ENCODE measurements around the gene CORO2A. TPM values are rescaled to one million over a fixed set of nuclear protein-coding genes. Genes with fewer than 3 reads are reported as not detected.

The CORO2A gene
- total RNA-seq, 1 donor from 2014 or later: 2.3 TPM

DNA sequence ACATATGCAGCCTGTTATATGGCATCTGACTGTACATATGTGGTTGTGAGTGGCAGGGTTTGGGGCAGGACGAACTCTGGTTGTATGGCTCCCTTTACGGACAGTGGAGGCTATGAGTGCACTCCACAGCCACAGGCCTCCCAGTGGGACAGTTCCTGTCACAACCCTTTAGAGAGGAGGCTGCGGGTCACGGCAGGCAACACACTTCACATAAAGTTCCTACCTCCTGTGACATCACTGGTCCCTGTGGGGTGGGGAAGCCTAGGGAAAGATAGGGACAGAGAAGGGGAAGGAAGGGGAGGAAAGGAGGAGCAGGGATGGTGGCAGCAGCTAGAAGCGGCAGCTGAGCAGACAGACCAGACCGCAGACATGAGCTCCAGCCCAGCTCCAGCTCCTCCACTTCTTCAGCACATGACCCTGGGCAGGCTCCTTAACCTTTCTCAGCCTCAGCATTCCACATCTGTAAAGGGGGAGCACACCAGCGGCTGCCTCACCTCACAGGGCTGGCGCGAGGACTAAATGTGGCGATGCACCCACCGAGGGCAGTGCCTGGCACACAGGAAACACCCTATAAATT is 27.4 kb upstream of the CORO2A start:
- no peak for DNase-seq

DNA sequence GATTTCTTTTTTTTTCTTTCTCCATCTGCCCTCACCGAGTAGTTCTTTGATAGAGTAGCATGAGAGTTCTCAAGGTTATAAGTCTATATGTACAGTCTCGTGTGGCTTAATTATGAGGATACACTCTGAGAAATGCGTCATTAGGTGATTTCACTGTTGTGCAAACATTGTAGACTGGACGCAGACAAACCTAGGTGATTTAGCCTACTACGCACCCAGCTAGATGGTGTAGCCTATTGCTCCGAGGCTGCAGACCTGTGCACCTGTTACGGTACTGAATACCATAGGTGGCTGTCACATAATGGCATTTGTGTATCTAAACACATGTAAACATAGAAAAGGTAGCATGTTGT is 26.9 kb upstream of the CORO2A start:
- DNase-seq: no peak

DNA sequence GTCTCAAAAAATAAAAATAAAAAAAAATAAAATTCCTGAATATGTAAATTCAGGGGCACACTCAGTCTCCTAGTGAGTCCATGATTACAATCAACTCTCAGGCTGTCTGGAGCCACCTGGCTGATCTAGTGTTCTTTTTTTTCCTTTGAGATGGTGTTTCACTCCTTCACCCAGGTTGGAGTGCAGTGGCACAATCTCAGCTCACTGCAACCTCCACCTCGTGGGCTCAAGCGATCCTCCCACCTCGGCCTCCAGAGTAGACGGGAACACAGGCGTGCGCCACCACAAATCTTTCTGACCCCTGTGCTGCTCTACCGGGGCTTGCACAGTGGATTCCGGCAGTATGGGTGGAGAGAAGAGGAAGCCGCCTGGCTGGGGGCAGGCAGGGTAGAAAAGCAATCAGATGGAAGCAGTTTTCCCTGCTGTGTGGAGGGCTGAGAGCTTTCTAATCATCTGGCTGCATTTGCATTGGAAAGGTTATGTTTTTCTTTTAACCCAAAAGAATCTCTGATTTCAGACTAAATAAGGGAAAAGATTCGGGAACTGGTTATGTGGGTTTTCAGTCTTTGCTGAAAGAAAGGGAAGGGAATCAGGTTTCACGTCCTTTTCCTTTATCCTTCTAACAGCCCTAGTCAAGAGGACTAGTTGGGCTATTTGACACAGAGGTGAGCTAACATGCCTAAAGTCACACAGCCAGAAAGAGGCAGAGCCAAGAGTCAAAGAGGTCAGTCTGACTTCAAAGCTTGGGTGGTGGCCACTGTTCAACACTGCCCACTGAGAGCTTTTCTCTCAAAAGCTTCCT is 26.3 kb upstream of the CORO2A start:
- DNase-seq: no peak

DNA sequence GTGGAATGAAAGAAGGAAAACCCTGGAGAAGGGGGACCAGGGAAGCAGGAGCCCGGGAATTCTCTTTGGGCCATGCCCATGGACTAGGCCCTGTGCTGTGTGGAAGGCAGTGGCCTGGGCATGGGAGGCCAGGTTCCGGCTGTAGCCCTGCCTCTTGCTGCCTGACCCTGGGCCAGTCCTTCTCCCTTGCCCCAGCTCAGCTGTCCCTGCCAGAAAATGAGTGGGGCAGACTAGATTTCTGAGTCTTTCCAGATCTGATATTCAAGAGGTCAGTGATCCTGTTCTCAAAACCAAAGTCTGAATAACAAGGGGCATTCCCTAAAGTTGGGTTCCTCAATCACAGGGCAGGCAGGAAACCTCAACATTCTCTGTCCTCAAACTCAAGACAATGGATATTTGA is 24.8 kb upstream of the CORO2A start:
- DNase-seq: no peak

DNA sequence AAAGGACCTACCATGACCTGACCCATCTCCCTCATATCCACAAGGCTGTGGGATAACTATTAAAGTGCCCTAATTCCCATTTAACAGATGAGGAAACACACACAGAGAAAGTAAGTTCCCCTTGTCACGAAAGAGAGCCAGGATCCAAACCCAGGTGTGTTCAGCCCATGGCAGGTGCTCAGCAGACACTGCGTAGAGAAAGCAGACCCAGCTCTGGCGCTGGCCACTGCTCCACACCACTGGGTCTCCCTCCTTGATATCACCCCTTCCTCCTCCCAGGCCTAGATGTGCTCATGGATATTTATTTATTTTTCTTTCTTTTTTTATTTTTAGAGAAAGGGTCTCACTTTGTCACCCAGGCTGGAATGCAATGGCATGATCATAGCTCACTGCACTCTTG is 24.0 kb upstream of the CORO2A start:
- no peak for DNase-seq

DNA sequence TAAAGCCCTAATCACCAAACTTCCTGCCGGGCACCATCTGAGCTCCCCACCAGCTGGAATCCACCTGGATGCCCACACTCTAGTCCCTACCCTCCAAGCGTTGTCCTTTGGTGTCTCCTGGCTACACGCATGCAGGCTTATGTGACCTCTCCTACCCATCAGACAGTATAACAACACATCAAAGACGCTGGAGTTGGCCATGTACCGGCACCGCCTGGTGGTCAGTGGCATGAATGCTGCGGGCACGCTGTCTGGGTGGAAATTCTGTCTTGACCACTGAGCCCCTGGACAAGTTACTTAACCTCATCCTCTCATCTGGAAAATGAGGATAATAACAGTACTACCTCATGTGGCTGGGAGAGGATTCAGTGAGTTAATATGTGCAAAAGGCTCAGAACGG is 23.4 kb upstream of the CORO2A start:
- DNase-seq: no peak

DNA sequence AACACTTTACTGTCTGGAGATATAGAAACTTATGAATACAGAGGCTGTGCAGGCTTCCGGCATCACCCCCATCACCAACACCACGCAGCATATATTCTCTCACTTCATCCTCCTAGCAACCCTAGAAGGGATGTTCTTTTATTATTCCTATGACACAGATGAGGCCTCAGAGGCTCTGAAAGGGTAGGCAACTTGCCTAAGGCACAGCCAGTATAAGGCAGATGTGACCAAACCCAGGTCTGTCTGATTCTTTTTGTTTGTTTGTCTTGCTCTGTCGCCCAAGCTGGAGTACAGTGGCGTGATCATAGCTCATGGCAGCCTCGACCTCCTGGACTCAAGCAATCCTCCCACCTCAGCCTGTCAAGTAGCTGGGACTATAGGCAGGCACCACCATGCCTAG is 22.8 kb upstream of the CORO2A start:
- DNase-seq: no peak

DNA sequence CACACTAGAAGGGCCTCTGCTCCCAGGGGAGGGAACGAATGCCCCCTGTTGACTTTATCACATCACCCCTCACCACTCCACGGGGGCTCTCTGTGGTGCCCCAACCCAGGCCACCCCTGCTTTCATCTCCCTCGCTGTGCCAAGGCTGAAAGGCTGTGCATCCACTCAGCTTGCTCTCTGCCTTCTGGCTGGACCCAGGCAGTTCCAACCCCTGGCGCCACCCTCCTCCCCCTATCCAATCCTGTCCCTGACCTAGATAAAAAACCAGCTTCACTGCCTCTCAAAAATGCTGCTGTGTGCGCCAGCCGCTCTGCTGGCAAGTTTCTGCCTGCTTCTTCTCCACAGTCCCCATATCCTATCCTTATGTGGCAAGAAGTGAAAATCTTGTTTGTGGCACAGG is 22.4 kb upstream of the CORO2A start:
- no peak for DNase-seq

DNA sequence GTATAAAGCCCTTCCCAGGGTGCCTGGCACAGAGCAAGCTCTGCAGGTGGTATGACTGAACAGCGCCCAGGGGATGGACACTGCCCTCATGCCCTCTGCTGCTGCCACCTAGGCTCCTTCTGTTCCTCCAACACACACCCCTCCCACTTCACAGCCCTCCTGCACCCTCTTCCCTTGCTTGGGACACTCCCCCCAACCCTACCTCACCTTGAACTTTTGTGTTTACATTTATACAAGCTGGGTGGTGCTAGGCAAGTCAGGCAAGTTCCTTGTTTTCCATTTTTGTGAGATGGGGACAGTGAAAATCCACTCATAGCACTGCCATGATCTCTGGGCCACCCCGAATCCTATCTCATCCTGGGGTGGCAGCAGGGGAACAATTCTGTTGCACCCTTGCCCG is 18.8 kb upstream of the CORO2A start:
- DNase-seq: no peak

DNA sequence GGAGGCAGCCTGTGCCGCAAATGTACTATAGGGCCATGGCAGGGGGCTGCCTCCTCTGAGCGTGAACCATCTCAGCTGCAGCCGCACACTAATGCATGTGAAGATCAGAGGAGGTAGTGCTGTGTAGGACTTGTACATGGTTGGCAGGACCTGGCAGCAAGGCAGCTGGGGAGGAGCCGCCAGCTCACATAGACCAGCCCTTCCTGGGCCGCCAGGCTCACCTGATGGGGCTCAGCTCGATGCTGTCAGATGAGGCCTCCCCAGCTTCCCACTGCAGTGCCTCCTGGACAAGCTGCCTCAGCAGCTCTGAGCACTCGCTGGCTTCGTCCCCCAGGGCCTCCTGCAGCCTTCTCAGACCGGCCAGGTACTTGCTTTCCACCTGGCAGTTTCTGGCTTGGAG is 18.0 kb upstream of the CORO2A start:
- DNase-seq: no peak

DNA sequence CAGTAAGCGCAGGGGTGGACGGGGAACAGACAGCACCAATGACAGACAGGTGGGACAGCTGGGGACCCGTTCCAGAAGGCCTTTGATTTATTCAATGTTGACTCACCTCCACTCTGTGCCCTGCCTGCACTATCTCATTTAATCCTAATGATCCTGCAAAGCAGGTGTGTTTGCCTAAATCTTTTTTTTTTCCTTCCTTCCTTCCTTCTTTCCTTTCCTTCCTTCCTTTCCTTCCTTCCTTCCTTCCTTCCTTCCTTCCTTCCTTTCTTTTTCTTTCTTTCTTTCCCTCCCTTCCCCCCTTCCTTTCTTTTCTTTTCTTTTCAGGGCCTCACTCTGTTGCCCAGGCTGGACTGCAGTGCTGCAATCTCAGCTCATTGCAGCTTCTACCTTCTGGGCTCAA is 17.1 kb upstream of the CORO2A start:
- DNase-seq: no peak

DNA sequence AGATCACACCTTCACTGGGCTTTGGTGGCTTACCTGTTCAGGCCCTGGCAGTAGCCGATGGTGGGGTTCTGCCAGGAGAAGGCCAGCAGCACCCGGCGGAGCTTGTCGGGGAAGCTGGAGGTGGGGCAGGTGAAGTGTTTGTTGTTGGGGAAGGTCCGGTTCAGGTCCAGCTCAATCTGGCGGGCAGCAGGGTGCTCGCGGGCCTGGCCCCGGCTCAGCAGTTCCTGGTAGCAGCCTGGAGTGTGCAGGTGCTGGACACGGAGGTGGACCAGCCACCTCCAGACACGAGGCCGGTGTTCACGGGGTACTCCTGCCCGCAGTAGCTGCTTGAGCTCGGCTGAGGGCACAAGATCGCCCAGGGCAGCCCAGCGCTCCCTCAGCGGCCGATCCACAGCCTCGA is 16.2 kb upstream of the CORO2A start:
- DNase-seq: no peak

DNA sequence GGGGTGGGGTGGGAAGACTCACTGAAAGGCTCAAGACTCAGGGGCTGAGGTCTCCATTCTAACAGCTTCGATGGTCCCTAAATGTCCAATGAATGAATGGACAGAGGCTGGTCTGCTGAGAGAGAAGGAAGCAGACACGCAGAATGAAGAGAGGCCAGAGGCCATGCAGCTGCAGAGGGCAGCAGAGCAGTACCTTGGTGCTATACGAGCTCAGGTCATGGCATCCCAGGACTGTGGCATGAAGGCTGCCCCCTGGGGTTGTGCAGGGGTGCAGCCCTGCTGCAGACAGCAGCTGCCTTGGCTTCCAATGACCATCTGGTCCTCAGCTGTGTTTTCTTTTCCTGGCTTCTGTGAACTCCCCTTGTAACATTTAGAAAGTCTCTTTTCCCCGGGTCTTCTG is 15.2 kb upstream of the CORO2A start:
- DNase-seq: no peak

DNA sequence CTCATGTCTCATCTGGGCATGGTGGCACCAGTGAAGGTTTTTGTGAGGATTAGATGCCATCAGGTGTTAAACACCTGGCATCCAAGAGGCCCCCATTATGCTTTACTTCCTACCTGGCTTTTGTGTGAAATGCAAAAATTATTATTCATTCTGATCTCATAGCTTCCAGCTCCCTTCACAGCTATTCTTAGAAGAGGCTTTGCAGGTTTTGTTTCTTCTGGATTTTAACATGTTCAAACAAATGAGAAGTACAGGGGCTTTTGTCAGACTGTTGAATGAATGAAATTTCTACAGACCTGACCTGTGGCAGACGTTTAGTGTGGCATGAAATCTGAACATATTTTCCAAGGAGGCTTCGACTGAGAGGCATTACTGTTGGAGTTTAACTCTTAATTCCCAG is 14.3 kb upstream of the CORO2A start:
- DNase-seq: no peak

DNA sequence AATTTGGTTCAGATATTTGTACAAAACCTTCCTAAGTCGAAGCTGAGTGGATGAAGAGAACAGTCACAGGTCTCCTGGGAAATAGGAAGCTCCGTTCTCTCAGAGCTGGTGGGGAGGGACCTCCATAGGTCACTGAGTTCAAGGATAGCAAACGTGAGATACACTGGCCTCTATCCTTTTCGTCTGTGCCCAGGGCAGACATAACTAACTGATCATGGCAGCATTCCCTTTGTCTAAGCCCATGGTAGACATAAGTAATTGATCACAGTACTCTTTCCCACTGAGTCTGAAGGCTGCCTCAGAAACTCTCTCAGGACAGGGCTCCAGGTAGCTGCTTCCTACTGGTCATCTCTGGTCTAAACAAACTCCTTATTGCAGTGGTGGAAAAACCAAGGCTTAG is 12.3 kb upstream of the CORO2A start:
- DNase-seq: no peak

DNA sequence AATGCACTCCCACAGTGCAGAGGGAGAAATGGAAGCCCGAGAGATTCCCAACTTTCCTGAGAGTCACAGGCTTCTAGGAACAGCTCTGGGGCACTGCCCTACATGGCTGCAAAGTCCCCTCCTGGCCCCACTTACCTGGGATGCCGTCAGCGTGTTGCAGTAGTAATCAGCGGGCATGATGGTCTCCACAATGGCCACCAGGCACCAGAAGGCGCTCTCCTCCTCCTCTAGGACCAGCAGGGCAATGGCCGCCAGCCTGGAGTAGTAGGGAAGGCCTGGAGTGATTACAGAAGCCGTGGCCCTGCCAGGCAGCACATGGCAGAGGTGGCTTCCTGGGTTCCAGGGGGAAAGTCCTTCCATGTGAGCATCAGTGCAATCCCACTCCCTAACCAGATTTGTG is 10.7 kb upstream of the CORO2A start:
- DNase-seq: no peak

DNA sequence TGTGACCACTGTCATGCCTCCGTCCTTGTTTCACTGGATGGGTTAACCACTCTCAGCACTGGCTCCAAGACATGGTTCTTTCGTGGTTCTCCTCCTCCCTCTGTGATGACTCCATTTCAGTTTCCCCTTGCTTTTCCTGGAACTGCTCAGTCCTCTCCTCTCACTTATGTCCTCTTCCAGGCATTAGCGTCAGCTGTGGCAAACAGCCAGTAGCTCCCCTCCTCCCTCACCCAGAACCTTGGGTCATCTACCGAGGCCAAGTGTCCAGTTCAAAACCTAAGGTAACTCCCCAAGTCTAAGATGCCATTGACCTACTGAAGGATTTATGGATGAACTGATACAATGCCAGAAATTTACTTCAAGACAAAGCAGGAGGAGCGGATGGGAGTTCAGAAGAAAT is 9.8 kb upstream of the CORO2A start:
- no peak for DNase-seq

DNA sequence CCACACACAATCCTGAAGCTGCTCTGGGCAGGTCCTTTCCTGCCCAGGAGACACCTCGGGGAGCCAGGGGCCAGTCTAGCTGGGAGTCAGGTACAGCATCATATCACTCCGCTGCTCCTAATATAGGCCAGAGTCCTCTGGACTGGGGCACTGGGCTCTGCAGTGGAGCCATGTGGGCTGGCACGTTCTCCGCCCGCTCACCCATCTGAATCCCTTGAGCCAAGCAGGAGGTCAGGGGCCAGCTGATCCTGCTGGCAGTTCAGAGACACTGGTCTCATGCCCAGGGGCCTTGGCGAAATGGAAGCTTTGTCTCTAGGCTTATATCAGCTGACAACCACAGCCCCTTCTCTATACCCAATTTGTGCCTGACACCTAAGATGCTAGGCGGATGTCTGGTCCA is 9.3 kb upstream of the CORO2A start:
- no peak for DNase-seq

DNA sequence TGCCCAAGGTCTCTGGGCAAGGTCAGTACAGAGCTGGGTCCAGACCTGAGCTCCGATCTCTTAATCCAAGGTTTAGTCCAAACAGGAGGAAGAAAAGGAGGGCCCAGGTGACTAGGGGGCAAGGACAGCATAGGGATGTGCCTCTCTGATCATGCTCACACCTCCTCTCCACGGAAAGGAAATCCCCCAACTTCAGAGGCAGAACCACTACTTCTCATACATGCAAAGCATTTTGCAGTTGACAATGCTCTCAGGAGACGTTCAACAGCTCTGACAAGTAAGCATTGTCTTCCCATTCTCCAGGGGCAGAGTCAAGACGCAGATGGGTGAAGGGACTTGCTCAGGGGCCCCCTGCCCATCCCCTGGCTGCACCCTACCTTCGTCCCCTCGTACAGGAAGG is 8.7 kb upstream of the CORO2A start:
- no peak for DNase-seq

DNA sequence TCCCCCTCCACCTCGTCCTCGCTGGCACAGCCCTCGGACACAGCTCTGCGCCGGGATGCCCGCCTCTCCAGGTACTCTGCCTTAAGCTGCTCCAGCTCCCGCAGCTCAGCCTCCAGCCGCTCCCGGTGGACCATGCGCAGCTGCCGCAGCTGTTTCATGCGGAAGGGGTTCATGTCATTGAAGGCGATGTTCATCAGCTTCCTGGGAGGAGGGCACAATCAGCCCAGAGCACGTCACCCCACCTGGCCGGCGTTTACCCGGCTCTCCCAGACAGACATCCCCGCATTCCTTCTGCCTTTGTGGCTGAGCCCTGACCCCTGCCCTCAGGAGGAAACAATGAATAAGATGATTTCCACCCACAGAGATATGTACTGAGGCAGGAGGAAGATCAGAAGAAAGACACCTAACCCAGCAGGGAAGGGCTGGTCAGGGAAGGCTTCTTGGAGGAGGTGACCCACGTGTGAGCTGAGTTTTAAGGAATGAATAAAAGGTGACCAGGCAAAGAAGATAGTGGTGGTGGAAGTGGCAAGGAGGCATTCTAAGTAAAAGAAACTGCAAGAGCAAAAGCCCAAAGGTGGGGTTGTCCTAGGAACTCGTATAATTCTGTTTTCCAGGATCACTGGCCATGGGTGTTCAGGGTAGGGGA is 7.1 kb upstream of the CORO2A start:
- DNase-seq: no peak

DNA sequence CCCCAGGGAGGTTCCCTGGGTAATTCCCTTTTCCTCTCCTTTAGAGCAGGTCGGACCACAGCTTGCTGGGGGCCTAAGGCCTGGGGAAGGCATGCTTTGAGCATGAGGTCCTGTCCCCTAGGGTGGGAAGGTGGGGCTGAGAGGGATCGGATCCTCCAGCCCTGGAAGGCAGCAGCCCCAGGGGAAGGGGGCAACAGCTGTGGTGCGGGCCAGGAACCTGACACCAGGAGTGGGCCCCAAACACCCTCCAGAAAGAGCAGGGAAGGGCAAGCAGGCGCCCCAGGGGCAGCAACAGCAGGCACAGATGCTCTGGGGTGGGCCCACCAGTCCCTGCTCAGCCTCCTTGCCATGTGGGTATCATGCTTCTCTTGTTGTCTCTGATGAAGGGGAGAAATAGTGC is 3.2 kb upstream of the CORO2A start:
- DNase-seq: no peak

DNA sequence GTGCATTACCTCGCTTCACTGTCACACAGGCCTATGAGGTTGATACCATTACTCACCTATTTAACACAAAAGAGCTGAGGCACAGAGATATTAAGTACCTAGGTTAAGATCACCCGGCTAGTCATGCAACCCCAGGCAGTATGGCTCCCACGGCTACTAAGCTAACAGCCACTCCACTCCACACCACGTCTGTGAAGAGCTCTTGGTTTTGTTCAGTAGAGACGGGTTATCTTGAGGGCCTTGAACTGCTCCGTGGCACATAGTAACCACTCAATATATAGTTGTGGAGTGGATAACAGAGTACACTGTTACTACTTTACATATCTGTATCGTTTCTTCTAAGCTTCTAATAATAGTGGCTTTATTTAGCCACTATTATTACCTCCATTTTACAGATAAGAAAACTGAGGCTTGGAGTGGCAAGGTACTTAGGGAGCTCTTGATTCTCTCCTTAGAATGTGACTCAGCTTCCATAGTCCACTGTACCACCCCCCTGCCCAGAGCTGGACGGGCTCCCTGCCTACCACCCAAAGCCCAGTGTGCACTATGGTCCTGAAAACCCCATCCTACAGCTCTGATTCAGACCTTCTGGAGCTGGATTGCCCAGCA is 1.0 kb upstream of the CORO2A start:
- DNase-seq: no peak

DNA sequence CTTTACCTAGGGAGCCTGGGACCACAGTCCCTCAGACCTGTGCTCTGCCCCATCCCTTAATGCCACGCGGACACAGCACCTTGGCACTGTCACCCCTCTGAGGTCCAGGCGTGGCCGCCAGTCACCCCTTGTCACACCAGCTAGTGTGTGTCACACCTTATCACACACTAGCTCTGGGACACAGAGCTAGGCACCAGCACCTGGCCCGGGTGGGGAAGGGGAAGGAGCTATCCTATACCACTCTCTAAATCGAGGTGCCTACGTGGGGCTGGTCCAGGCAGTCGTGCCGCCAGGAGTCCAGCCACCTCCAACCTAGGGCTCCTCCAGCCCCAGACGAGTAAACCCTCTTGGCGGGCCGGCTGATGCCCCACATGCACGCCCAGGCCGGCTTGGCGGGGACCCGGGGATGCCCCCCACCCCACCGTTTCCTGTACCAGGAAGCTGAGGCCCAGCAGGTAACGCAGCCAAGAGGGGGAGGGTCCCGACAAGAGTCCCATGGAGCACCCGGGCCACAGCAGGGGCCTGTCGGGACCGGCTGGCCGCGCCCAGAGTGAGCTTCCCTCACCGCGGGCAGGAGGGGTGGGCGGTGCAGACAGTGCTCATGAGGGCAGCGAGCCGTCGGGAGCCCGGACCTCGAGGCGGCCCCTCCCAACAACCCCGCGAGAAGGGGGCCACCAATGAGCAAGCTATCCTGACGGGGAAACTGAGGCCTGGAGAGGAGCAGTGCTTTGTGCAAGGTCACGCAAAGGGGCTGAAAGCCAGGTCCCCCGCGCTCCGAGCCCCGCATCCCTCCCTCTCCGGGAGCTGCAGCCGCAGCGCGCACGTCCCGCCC is 550 bp downstream of the CORO2A start:
- no peak for DNase-seq
